H9 (cell line): ENCODE data around the gene BFSP2. TPM values are rescaled to one million over a fixed set of nuclear protein-coding genes. Genes with fewer than 3 reads are reported as not detected.

Experiments
- DNase-seq: peaks from one replicate; pipeline ENCODE4 v3.0.0-alpha.2; 2017
- H2AFZ ChIP-seq: one replicate; pipeline ENCODE4 v1.6.1; 2013; ENCODE audit warnings: mild to moderate bottlenecking, low read length, control low read depth, moderate library complexity
- H2AK5ac ChIP-seq: 2 replicates; pipeline ENCODE4 v1.6.1; 2013; ENCODE audit warnings: low read length, control low read depth, mixed read lengths; ENCODE audit not compliant: insufficient read length
- H2BK120ac ChIP-seq: one replicate; pipeline ENCODE4 v1.6.1; 2013; ENCODE audit warnings: low read depth, mild to moderate bottlenecking, low read length, control low read depth, inconsistent platforms; ENCODE audit not compliant: poor library complexity, severe bottlenecking
- H2BK12ac ChIP-seq: 2 replicates; pipeline ENCODE4 v1.6.1; 2013; ENCODE audit warnings: low read length, control low read depth, mixed read lengths, low read depth; ENCODE audit not compliant: insufficient read length
- H2BK15ac ChIP-seq: 2 replicates; pipeline ENCODE4 v1.6.1; 2013; ENCODE audit warnings: low read depth, low read length, control low read depth
- H2BK20ac ChIP-seq: one replicate; pipeline ENCODE4 v1.6.1; 2013; ENCODE audit warnings: low read depth, mild to moderate bottlenecking, low read length, control low read depth, inconsistent platforms; ENCODE audit not compliant: poor library complexity, severe bottlenecking
- H2BK5ac ChIP-seq: 2 replicates; pipeline ENCODE4 v1.6.1; 2013; ENCODE audit warnings: low read length, control low read depth, mixed read lengths; ENCODE audit not compliant: insufficient read length
- H3K14ac ChIP-seq: 2 replicates; pipeline ENCODE4 v1.6.1; 2013; ENCODE audit warnings: low read length, control low read depth; ENCODE audit not compliant: insufficient read depth
- H3K18ac ChIP-seq: 2 replicates; pipeline ENCODE4 v1.6.1; 2013; ENCODE audit warnings: low read depth, mild to moderate bottlenecking, mixed read lengths, low read length, control low read depth; ENCODE audit not compliant: insufficient read length
- H3K23ac ChIP-seq: 2 replicates; pipeline ENCODE4 v1.6.1; 2013; ENCODE audit warnings: low read length, control low read depth, mixed read lengths, low read depth; ENCODE audit not compliant: insufficient read length
- H3K23me2 ChIP-seq: 2 replicates; pipeline ENCODE4 v1.6.1; 2013; ENCODE audit warnings: low read depth, mild to moderate bottlenecking, mixed read lengths, low read length, control low read depth; ENCODE audit not compliant: insufficient read length, poor library complexity, severe bottlenecking
- H3K27ac ChIP-seq: 2 replicates; pipeline ENCODE4 v1.5.1; 2013; ENCODE audit warnings: low read length, control low read depth, mixed read lengths, low read depth; ENCODE audit not compliant: insufficient read length
- H3K27me3 ChIP-seq: 2 replicates; pipeline ENCODE4 v1.6.1; 2013; ENCODE audit warnings: low read length, control low read depth, inconsistent platforms; ENCODE audit not compliant: insufficient read depth
- H3K4ac ChIP-seq: 2 replicates; pipeline ENCODE4 v1.6.1; 2013; ENCODE audit warnings: low read depth, mild to moderate bottlenecking, control low read depth, inconsistent platforms, low read length, moderate library complexity
- H3K4me1 ChIP-seq: 2 replicates; pipeline ENCODE4 v1.6.1; 2013; ENCODE audit warnings: low read length, control low read depth, inconsistent platforms; ENCODE audit not compliant: insufficient read depth
- H3K4me2 ChIP-seq: 2 replicates; pipeline ENCODE4 v1.6.1; 2013; ENCODE audit warnings: low read length, control low read depth, mixed read lengths; ENCODE audit not compliant: insufficient read length, insufficient read depth
- H3K56ac ChIP-seq: 2 replicates; pipeline ENCODE4 v1.6.1; 2013; ENCODE audit warnings: low read depth, mild to moderate bottlenecking, mixed read lengths, low read length, control low read depth; ENCODE audit not compliant: insufficient read length
- H3K79me1 ChIP-seq: 2 replicates; pipeline ENCODE4 v1.6.1; 2013; ENCODE audit warnings: low read depth, mild to moderate bottlenecking, moderate library complexity, low read length, control low read depth, inconsistent platforms; ENCODE audit not compliant: insufficient read depth, poor library complexity, severe bottlenecking
- H3K79me2 ChIP-seq: 2 replicates; pipeline ENCODE4 v1.6.1; 2013; ENCODE audit warnings: low read length, control low read depth, inconsistent platforms; ENCODE audit not compliant: insufficient read depth
- H3K9ac ChIP-seq: 2 replicates; pipeline ENCODE4 v1.6.1; 2013; ENCODE audit warnings: low read length, control low read depth, mixed read lengths; ENCODE audit not compliant: insufficient read length; ENCODE audit errors: extremely low read depth
- H3K9me3 ChIP-seq: one replicate; pipeline ENCODE4 v1.6.1; 2013; ENCODE audit warnings: low read depth, low read length, inconsistent platforms; ENCODE audit not compliant: control insufficient read depth
- H3T11ph ChIP-seq: one replicate; pipeline ENCODE4 v1.6.1; 2013; ENCODE audit warnings: mild to moderate bottlenecking, low read length, control low read depth, inconsistent platforms
- H4K20me1 ChIP-seq: one replicate; pipeline ENCODE4 v1.6.1; 2013; ENCODE audit not compliant: control insufficient read depth, insufficient read length, insufficient read depth
- H4K5ac ChIP-seq: 2 replicates; pipeline ENCODE4 v1.6.1; 2013; ENCODE audit warnings: low read depth, mild to moderate bottlenecking, mixed read lengths, low read length, control low read depth; ENCODE audit not compliant: insufficient read length
- H4K8ac ChIP-seq: replicated peaks from 2 replicates; pipeline ENCODE4 v1.6.1; 2013; ENCODE audit warnings: low read length, control low read depth, mixed read lengths, low read depth; ENCODE audit not compliant: insufficient read length
- H4K91ac ChIP-seq: 2 replicates; pipeline ENCODE4 v1.6.1; 2013; ENCODE audit warnings: low read depth, mild to moderate bottlenecking, moderate library complexity, mixed read lengths, low read length, control low read depth; ENCODE audit not compliant: insufficient read length
- H3K27ac Mint-ChIP-seq, 3 experiments: 2 replicates in 2 of 3; 3 replicates in 1 of 3; pipeline ENCODE4 v1.8.0; 2020 to 2021; ENCODE audit warnings: mixed read lengths in 3 of 3, mild to moderate bottlenecking in 1 of 3, moderate library complexity in 1 of 3
- H3K27me3 Mint-ChIP-seq: 2 replicates; pipeline ENCODE4 v1.8.0; 2021; ENCODE audit warnings: low read depth, mild to moderate bottlenecking, moderate library complexity, mixed read lengths
- H3K36me3 Mint-ChIP-seq, 3 experiments: 2 replicates in 2 of 3; 3 replicates in 1 of 3; pipeline ENCODE4 v1.8.0; 2020 to 2021; ENCODE audit warnings: low read depth in 3 of 3, mixed read lengths in 3 of 3; ENCODE audit not compliant: insufficient read depth in 1 of 3
- H3K4me1 Mint-ChIP-seq, 2 experiments: 2 replicates each; pipeline ENCODE4 v1.8.0; 2020; ENCODE audit warnings: mixed read lengths in 2 of 2
- H3K4me3 Mint-ChIP-seq, 2 experiments: 2 replicates in 1 of 2; 3 replicates in 1 of 2; pipeline ENCODE4 v1.8.0; 2020 to 2021; ENCODE audit warnings: mild to moderate bottlenecking in 2 of 2, mixed read lengths in 2 of 2, moderate library complexity in 1 of 2
- H3K9me3 Mint-ChIP-seq, 2 experiments: 2 replicates in 1 of 2; 3 replicates in 1 of 2; pipeline ENCODE4 v1.8.0; 2020; ENCODE audit warnings: mild to moderate bottlenecking in 2 of 2, mixed read lengths in 2 of 2, moderate library complexity in 1 of 2
- CTCF ChIP-seq: fragments of 200-600 bp; sonication (generic); conservative IDR thresholded peaks from 3 replicates; pipeline ENCODE4 v1.8.0; 2021; ENCODE audit warnings: antibody characterized with exemption, mild to moderate bottlenecking
- total RNA-seq: library from RNA; stranded (reverse); gene quantifications from 2 replicates; pipeline ENCODE4 v1.2.1, GENCODE V29; 2021

Gene BFSP2
- total RNA-seq, 1 experiment from 2014 or later, result not detected

- H3K27me3 Mint-ChIP-seq, result no peaks in the 10 kb centered on the region; the same call in 1 of the 2 replicates
- Histone ChIP-seq H3K9me3 (no peaks in the 10 kb centered on the region), H3K14ac (no peak overlapping the region), H3K27ac (no peak overlapping the region), H3K27me3 (no peaks in the 10 kb centered on the region), H3K4me1 (no peaks in the 10 kb centered on the region), H4K8ac (no peak overlapping the region), H3K18ac (no peak overlapping the region), H3K23ac (no peak overlapping the region), H2AFZ (no peak overlapping the region), H3K9ac (no peak overlapping the region), H4K91ac (no peak overlapping the region), H2BK12ac (no peak overlapping the region), H3K23me2 (no peaks in the 10 kb centered on the region), H2BK15ac (no peak overlapping the region), H2AK5ac (no peak overlapping the region), H3K4ac (no peak overlapping the region), H2BK5ac (no peak overlapping the region), H2BK120ac (no peak overlapping the region), H3K79me2 (no peaks in the 10 kb centered on the region), H3T11ph (no peak overlapping the region), H4K5ac (no peak overlapping the region), H3K79me1 (no peaks in the 10 kb centered on the region), H2BK20ac (no peak overlapping the region), H3K4me2 (no peak overlapping the region), H4K20me1 (no peaks in the 10 kb centered on the region), H3K56ac (no peak overlapping the region)
- no peaks in the 10 kb centered on the region; a peak in 1 of 5 replicates for H3K9me3 Mint-ChIP-seq
- H3K4me3 Mint-ChIP-seq, result no peak overlapping the region
- TF ChIP-seq CTCF, result no peak
- H3K36me3 Mint-ChIP-seq, result no peaks in the 10 kb centered on the region
- no peak overlapping the region for H3K27ac Mint-ChIP-seq
- no peak for DNase-seq
- peaks cover 7 to 10% of the 10 kb centered on the region in 2 experiments; a peak in 3 of 4 replicates for H3K4me1 Mint-ChIP-seq
Observed at GRCh38 chr3:133429063-133429462, 29.2 kb downstream of the BFSP2 start.
